OCI-LY7 (cell line): ENCODE data around the gene CSDE1.

Experiments used
- EZH2phosphoT487 ChIP-seq: fragments of 200-600 bp; sonication (generic); IDR thresholded peaks from 2 replicates; pipeline ENCODE4 v1.6.1; 2018; ENCODE audit warnings: low read depth, borderline replicate concordance, mild to moderate bottlenecking, mixed run types, antibody characterized with exemption, low read length, moderate library complexity, mixed read lengths
- TF ChIP-seq, protein P1 (sequence below): fragments of 200-600 bp; sonication (generic); conservative IDR thresholded peaks from 2 replicates; pipeline ENCODE4 v1.5.1; 2014; ENCODE audit warnings: mild to moderate bottlenecking, antibody characterized with exemption, low read length, moderate library complexity, mixed read lengths

DNA sequence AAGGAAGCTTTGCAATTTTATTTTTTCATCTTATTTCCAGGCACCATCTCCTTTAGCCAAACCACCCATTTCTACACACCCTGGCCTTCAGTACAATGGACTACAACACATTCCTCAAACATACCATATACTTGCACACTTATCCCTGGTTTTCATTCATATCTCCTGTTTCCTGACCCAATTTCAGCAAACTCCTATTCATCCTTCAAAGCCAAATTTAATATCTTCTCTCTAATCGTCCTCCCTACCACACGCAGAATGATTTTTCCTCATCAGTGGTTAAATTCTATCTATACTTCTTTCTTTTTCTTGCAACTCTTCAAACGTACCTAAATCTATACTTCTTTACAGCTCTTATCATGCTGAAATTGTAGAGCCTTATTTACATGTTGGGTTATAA, 90.8 kb downstream of the CSDE1 start:
- TF ChIP-seq, protein P1, sequence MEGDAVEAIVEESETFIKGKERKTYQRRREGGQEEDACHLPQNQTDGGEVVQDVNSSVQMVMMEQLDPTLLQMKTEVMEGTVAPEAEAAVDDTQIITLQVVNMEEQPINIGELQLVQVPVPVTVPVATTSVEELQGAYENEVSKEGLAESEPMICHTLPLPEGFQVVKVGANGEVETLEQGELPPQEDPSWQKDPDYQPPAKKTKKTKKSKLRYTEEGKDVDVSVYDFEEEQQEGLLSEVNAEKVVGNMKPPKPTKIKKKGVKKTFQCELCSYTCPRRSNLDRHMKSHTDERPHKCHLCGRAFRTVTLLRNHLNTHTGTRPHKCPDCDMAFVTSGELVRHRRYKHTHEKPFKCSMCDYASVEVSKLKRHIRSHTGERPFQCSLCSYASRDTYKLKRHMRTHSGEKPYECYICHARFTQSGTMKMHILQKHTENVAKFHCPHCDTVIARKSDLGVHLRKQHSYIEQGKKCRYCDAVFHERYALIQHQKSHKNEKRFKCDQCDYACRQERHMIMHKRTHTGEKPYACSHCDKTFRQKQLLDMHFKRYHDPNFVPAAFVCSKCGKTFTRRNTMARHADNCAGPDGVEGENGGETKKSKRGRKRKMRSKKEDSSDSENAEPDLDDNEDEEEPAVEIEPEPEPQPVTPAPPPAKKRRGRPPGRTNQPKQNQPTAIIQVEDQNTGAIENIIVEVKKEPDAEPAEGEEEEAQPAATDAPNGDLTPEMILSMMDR: no peak
- TF ChIP-seq EZH2phosphoT487: no peak
